HG03460 (cell line): Measurements from ENCODE around the gene UBR7.
"Not testable (repeated sequence)": the region's sequence is repeated elsewhere in the genome, so short reads cannot be mapped to it uniquely, and the experiment has no call there.

Experiments
- ATAC-seq: cut with Tn5 transposase; IDR thresholded peaks from one replicate; pipeline ENCODE4 v1.9.1; 2021; ENCODE audit not compliant: unreplicated experiment

The UBR7 gene

DNA sequence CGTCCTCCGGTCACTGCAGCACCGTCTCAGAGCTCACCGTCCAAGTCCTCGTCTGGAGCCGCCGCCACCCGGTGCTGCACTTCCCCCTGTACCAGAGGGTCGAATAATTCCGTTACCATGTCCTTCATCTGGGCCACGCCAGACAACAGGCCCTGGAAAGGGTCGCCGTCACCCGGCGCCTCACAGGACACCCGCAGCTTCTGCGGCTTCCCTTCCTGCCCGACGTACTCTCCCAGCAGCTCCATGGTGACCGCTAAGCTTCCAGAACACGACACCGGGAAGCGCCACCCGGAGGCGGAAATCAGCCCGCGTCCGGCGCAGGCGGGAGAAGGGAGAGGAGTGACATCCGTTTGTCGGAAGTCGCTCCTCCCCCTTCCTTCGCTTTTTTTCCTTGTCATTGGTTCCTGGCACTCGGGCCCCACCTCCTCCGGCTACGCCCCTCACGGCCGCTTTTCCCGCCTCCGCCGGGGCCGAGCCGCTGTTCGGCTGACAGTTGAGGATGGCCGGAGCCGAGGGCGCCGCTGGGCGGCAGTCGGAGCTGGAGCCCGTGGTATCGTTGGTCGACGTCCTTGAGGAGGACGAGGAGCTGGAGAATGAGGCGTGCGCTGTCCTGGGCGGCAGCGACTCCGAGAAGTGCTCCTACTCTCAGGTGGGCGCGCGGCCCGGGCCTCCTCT, at the start of gene UBR7, which contains the start of gene GON7:
Gene UBR7, plus strand, starts transcription at position 464 of the 675 bp plus-strand sequence. Its CDS starts 36 bp downstream, at position 500.
Gene GON7, minus strand, starts transcription at position 273 of the 675 bp plus-strand sequence. Its CDS starts 28 bp downstream, at position 245.
- ATAC-seq, result peak; percentile 73

- not testable (repeated sequence) for ATAC-seq
Observed at GRCh38 chr14:93158349-93158748, 48.7 kb upstream of the UBR7 start.

DNA sequence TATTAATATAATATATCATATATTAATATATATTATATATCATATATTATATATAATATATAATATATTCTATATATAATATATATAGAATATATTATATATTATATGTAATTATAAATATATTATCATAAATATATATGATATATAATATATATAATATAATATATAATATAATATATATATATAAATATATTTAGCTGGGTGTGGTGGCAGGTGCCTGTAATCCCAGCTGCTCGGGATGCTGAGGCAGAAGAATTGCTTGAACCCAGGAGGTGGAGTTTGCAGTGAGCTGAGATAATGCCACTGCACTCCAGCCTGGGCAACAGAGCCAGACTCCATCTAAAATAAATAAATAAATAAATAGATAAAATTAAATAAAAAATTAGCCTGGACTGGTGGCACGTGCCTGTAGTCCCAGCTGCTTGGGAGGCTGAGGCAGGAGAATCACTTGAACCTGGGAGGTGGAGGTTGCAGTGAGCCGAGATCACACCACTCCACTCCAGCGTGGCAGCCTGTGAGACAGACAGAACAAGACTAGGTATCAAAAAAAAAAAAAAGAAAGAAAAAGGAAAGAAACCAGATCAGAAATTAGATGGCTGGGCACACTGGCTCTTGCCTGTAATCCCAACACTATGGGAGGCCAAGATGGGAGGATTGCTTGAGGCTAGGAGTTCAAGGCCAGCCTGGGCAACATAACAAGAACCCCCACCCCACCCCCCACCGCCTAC, 47.3 kb upstream of the UBR7 start:
- ATAC-seq, result not testable (repeated sequence)

DNA sequence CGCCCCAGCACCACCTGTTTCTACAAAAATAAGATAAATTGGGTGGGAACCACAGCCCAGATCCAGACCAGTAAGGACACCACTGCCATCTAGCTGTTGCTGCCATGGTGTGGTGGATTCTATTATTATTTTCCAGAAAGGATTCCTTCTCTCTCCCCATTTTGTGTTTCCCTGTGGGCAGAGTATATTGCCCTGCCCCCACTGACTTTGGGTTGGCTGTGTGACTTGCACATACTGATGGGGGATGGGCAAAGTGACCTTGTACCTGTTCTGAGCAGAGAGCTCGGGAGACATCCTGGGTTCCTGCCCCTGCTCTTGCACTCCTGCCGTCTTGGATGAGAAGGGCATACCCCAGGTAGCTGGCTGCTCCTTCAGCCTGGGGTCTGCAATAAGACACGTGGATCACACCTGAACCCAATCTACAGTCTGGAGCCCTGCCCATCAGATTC, 46.7 kb upstream of the UBR7 start:
- no peak for ATAC-seq

DNA sequence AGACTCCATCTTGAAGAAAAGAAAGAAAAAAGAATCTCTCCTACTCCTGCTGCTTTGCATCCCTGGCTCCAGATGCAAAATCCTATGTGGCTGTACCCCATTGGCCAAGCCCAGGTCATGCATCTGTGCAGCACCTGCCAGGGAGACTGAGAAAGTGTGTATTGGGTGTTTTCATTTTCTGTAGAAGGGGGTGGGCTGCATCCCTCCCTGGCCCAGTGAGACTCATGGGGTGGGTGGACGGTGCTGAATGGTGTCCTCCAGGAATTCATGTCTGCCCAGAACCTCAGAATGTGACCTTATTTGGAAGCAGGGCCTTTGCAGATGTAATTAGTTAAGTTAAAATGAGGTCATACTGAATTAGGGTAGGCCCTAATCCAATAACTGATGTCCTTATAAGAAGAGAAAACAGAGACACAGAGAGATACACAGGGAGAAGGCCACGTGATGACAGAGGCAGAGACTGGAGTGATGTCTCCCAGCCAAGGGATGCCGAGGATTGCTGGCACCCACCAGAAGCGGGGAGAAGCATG, 45.6 kb upstream of the UBR7 start:
- no peak for ATAC-seq

DNA sequence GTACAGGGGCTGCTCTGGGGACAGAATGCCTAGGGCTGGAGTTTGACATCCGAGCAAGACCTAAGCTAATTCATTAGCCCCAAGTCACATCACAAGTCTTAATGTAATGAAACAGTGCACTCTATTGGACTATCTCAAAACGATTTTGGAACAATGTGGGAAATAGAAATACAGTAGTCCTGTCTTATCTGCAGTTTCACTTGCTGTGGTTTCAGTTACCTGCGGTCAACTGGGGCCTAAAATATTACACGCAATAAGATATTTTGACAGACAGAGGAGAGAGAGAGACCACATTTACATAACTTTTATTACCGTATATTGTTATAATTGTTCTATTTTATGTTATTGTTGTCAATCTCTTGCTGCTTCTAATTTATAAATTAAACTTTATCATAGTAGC, 43.5 kb upstream of the UBR7 start:
- ATAC-seq, result no peak

DNA sequence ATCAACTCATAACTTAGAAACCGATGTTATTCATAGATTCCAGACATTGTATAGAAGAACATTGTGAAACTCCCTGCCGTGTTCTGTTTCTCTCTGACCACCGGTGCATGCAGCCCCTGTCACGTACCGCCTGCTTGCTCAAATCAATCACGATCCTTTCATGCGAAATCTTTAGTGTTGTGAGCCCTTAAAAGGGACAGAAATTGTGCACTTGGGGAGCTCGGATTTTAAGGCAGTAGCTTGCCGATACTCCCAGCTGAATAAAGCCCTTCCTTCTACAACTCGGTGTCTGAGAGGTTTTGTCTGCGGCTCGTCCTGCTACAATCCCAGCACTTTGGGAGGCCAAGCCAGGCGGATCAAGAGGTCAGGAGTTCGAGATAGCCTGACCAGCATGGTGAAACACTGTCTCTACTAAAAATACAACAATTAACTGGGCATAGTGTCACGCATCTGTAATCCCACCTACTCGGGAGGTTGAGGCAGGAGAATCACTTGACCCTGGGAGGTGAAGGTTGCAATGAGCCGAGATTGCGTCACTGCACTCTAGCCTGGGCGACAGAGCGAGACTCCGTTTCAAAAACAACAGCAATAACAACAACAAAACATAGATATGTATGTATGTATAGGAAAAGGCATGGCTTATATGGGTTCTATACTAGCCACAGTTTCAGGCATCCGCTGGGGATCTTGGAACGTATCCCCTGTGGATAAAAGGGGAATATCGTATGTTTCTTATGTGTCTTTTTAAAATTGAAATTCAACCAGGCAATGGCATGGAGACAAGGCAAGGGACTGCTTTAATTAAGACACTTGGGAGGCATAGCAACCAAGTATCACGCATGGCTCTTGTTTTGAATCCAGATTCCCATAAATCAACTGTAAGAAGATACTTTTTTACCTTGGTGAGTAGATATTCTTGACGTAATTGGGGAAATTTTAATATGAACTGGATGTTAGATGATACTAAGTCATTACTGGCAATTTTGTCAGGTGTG, 41.5 kb upstream of the UBR7 start:
- not testable (repeated sequence) for ATAC-seq

- not testable (repeated sequence) for ATAC-seq
Observed at GRCh38 chr14:93168610-93169009, 38.4 kb upstream of the UBR7 start.

DNA sequence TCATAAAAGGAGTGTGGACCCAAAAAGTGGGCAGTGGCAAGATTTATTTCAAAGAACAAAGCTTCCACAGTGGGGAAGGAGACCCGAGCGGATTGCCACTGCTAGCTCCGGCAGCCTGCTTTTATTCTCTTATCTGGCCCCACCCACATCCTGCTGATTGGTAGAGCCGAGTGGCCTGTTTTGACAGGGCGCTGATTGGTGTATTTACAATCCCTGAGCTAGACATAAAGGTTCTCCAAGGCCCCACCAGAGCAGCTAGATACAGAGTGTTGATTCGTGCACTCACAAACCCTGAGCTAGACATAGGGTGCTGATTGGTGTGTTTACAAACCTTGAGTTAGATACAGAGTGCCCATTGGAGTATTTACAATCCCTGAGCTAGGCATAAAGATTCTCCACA, 37.4 kb upstream of the UBR7 start:
- not testable (repeated sequence) for ATAC-seq

- not testable (repeated sequence) for ATAC-seq
Observed at GRCh38 chr14:93170141-93170540, 36.9 kb upstream of the UBR7 start.

DNA sequence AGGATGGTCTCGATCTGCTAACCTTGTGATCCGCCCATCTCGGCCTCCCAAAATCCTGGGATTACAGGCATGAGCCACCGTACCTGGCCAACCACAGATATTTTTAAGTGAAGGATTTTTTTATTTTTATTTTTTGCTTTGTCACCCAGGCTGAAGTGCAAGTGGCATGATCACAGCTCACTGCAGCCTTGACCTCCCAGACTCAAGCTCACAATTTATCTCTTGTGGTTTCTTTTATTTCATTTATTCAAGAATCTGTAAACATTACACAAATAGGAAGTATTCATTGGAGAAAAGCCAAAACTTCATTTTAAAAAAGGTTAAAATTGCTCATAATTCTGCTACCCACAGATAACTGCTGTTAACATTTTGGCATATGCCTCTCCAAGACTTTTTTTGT, 35.7 kb upstream of the UBR7 start:
- no peak for ATAC-seq

GRCh38 chr14:93173943-93174395, 33.1 kb upstream of the UBR7 start:
- no peak for ATAC-seq

DNA sequence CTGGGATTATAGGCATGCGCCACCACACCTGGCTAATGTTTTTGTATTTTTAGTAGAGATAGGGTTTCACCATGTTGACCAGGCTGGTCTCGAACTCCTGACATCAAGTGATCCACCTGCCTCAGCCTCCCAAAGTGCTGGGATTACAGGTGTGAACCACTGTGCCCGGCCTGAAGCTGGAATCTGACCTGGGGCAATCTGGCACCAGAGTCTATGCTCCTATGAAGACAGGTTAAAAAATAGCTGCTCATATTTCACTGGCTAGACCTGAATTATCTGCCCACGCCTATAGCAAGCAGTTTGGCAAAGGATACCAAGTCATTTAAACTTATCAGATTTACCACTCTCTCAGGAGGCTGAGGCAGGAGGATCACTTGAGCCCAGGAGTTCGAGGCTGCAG, 32.3 kb upstream of the UBR7 start:
- not testable (repeated sequence) for ATAC-seq

GRCh38 chr14:93175492-93175891, 31.6 kb upstream of the UBR7 start:
- no peak for ATAC-seq

DNA sequence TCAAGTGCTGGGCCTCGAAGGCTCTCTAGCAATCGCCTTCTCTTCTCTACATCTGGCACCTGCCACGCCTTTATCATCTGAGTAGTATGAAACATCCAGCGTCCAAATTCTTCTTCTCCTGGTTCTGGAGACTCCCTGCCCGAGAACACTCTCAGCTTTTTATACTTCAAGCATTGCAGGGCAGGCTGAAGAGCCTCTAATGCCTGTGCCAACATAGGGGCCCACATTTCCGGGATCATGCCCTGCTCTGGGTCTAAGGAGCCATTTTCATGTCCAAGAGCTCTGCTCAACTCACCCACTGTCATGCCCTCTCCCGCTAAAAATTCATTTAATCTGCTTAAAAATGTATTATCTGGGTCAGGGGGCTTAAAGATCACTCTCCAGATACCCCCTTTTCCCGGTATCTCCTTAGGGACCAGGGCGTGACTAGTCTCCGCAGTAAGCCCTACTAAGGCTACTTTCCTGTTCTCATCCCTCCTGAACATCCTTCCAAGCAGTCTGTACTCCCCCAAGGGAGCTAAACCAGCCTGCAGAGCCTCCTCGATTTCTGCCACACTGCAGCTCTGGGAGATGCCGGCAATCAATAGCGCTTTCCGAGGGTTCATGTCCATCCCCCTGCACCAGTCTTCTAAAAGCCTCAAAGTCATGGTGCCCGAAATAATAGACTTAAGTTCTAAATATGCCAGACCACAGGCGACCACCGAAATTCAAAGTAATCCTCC, 23.3 kb upstream of the UBR7 start:
- no peak for ATAC-seq

- peak; percentile 85 for ATAC-seq
Observed at GRCh38 chr14:93184391-93185348, 22.4 kb upstream of the UBR7 start, which contains the start of the genes LYSET and MOAP1. Gene LYSET, plus strand, starts transcription at chr14:93185317. Its CDS starts 89 bp downstream, at chr14:93185406. Gene MOAP1, minus strand, starts transcription at chr14:93184897. Its CDS starts 655 bp downstream, at chr14:93184242.

DNA sequence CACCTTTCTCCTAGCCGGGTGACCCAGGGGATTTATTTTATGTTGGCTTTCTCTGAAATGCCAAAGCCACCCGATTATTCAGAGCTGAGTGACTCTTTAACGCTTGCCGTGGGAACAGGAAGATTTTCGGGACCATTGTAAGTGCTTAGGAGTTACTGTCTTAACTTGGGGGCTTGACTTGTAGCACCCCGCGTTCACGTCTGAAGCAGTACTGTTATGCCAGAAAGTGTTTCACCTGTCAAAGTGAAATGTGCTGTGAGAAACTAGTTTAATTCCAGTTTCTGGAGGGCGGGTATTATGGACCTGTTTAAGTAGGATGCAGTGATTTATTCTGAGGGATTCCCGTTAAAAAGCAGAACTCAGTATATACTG, 21.7 kb upstream of the UBR7 start:
- ATAC-seq, result peak; percentile 3

GRCh38 chr14:93186466-93186865, 20.6 kb upstream of the UBR7 start:
- ATAC-seq, result no peak

DNA sequence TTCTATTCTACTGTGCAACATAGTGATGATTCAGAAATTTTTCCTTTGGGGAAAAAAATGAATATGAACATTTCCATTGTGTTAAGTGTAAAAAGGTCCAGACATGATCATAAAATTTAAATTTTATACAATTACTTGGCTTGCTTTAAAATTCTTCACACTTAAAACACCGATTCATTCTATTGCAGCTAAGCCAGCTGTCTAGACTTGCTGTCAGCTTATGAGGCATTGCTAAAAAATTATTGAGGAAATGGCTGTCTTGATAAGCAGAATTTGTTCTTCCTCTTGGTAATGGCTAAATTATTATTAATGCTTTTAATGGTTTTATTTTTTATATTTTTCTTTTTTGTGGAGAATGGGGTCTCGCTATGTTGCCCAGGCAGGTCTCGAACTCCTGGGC, 20.1 kb upstream of the UBR7 start:
- ATAC-seq, result no peak
